HG02763 (cell line): ENCODE data around the gene SDHA.

Source experiments
- ATAC-seq: cut with Tn5 transposase; IDR thresholded peaks from one replicate; pipeline ENCODE4 v1.9.1; 2021; ENCODE audit warnings: mild to moderate bottlenecking, moderate library complexity; ENCODE audit not compliant: unreplicated experiment

Gene SDHA

DNA sequence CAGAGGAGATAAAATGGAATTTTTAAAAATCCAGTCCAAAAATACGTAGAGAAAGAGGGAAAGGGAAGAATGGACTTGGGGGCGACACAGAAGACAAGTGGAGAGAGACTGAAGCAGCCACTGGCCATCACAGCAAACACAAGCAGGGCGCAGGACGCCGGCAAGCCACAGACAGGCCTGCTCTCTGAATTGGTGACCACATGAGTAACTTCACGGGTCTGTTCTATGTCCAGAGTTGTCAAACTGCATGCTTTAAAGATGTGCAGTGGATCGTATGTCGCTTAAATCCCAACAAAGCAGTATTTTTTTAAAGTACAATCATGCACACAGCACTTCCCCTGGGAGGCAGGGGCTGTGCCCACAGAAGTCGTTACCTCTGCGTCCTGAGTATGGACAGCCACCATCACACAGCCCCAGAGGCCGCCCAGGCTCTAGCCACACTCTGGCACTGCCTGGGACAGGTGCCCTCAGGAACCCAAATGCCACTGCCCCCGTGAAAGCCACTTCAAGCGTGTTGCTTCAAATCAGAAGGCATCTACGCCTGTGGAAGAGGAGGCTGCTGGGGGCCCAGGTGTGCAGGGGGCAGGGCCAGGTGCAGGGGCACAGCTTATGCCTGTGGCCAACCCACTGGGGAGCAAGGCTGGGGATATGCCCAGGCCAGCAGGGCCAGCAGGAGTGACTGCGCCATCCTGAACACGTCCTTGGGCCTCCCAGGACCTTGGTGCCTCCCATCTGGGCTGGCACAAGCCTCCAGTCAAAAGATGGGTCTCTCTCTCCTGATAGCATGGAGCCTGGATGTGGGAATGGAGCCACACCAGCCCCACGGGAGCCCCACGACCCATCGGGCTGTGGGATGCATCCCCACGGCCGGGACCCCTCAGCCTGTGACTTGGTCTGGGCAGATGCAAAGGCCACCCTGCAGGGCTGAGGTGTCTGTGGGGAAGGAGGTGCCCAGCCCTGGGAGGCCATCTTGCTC is 32.7 kb upstream of the SDHA start:
- ATAC-seq: no peak

DNA sequence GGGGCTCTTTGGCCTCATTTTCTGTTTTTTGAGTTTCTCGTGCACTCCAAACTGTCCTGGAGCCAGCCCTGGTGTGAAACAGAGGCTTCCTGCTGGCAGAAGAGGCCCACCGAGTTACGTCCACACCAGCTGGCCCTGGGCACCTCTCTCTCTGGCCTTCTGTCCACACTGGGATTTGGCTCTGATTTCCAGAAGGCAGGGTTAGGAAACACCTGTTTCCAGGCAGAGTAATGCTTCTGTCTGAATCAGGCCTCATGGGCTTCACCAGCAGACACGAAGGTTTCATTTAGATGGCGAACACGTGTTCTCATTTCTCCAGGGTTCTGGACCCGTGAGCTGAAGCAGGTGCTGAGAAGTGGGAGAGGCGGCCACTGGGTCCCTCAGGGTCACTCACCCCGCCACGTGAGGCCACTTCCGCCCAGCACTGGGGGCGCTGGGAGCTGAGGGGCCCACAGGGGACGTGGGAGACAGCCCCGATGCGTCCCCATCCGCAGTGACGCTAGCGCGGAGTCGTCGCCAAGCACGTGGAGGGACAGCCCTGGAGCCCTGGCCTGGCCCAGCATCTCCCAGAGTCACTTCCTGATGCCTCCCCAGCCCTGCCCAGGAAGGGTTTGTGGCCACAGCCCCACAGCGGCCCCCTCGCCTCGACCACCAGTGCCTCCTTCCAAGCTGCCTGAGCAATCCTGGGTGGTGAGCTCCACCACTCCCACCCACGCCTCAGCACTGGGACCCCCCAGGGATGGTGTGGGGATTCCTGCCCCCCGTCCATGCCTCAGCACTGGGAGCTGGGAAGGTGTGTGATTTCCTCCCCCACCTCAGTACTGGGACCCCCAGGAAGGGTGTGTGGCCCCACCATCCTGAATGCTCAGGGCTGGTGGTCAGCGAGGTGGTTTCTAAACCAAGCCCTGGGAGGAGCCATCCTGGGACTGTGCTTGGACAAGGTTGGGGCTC is 31.8 kb upstream of the SDHA start:
- ATAC-seq: no peak

DNA sequence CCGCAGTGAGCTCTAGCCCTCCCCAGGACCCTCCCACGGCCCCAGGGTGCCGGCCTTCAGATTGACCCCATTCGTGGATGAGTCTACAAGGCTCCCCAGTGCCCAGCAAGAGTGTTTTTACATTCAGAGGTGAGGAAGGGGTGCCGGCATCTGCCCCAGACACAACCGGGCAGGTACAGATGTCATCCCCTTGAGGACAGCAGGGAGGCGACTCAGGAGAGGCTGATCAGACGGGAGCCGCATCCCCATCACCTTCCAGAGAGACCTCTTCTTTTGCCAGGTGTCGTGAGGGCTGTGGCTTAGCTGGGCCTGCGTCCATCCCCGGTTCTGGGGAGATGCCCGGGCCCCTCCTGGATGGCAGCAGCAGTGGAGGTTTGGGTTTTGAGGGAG is 31.1 kb upstream of the SDHA start:
- ATAC-seq: no peak

DNA sequence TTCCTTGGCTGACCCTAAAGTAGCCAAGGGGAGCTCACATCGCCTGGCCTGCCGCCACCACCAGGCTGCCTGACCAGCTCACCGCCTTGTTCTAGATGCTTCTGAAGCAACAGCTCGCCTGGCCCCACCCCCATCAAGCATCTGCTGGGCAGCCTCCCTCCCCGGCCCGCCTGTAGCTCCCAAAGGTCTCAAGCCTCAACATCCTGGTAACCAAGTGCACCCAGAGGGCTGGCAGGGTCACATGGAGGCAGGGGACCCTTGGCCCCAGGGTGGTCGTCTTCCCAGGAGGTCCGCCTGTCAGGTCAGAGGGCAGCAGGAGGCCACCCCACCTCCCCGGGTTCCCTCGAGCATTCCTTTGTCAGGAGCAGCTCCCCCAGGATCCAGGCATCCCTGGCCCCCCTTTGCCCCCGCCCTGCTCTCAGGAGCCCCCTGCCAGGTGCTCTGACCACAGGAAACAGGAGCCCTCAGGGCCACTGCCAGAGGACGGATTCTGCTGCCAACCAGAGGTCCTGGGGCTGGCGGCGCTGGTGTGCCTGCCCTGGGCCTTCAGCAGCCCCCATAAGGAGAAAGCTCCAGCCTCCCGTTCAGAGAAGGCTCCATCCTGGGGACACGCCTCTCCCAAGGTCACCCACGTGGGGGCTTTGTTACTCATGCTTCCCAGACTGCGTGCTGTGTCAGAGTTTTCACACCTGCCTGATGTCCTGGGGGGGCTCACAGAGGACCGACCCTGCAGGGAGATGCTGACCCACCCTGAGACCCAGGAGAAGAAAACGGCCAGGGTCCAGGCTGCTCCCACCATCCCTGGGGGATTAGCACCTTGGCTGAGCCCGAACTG is 30.3 kb upstream of the SDHA start:
- ATAC-seq: no peak

- peak; percentile 69 for ATAC-seq
These were observed 29.3 kb upstream of the SDHA start for GRCh38 chr5:188488-189481.

DNA sequence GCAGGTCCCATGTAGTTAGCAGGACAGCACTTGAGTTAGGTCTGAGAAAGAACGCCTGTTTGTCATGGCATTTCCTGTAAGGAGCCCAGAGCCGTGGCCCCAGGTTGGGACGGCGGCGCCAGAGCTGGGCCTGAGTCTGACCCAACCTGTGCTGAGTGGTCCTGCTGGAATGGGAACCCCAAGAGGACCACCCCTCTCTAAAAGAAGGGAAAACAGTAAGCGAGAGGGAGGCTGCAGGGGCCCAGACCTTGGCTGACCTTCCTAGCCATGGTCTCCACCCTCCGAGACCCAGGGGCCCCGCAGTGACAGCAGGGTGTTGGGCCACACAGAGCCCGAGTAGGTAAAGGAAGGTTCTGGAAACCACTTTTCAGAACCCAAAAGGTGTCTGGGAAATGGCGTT is 28.6 kb upstream of the SDHA start:
- ATAC-seq: no peak

DNA sequence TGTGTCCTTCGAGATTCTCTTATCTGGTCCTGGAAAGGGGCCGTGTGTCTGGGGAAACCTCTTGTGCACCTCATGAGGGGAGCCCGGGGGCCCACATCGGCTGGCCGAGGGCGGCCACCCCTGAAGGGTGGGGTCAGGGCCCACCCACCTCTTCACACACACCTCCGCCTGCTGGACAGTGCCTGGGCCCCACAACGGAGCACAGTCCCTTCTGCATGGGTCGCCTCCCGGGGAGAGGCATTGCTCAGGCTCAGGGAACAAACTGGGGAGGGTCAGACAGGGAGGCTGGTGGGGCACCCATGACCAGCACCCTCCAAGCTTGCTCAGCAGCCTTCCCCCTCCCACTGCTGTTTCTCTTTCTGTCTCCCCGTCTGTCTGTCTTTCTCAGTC is 28.1 kb upstream of the SDHA start:
- no peak for ATAC-seq

- ATAC-seq: no peak
These were observed 27.6 kb upstream of the SDHA start for GRCh38 chr5:190366-191035.

- ATAC-seq: no peak
These were observed 26.8 kb upstream of the SDHA start, which contains the start of gene LRRC14B for GRCh38 chr5:191036-191948. LRRC14B (plus strand) TSS chr5:191495; CDS start chr5:191539, 44 bp downstream.

DNA sequence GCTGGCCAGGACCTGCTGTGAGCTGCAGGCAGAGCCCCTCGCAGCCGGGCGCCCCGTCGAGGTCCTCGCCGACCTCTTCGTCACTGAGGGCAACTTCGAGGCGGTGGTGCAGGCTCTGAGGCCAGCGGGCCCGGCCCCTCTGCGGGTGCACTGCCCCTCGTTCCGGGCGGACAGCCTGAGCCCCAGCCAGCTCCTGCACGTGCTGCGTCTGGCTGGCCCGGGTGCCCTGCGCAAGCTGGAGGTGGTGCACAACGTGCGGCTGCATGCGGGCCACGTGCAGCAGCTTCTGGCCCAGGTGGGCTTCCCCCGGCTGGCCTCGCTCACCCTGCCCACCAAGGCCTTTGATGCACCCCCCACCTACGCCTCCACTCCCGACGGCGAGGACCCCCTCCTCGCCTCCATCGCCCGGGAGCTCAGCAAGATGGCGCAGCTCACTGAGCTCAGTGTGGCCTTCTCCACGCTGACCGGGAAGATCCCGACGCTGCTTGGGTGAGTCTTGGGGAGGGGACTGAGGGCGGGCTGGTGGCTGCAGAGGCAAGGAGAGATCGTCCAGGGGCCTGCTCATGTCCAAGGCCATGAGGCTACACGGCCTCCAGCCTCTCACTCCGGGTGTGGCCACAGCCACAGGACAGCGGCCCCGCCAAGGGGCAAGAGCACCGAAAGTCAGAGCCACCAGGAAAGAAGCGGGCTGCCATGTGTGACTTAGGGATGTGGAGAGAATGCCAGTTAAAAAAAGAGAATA is 26.0 kb upstream of the SDHA start:
- ATAC-seq: no peak

DNA sequence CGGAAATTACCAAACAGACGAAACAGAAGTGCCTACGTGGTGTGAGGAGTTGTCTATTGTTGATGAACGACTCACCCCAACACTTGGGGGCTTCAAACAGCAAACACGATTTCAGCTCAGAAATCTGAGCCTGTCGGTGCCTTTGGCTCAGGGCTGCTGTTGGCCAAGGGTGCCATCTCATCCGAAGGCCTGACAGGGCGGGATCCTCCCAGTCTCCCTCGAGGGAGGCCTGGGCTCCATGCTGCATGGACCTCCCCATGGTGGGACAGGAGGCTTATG is 25.5 kb upstream of the SDHA start:
- ATAC-seq: no peak

DNA sequence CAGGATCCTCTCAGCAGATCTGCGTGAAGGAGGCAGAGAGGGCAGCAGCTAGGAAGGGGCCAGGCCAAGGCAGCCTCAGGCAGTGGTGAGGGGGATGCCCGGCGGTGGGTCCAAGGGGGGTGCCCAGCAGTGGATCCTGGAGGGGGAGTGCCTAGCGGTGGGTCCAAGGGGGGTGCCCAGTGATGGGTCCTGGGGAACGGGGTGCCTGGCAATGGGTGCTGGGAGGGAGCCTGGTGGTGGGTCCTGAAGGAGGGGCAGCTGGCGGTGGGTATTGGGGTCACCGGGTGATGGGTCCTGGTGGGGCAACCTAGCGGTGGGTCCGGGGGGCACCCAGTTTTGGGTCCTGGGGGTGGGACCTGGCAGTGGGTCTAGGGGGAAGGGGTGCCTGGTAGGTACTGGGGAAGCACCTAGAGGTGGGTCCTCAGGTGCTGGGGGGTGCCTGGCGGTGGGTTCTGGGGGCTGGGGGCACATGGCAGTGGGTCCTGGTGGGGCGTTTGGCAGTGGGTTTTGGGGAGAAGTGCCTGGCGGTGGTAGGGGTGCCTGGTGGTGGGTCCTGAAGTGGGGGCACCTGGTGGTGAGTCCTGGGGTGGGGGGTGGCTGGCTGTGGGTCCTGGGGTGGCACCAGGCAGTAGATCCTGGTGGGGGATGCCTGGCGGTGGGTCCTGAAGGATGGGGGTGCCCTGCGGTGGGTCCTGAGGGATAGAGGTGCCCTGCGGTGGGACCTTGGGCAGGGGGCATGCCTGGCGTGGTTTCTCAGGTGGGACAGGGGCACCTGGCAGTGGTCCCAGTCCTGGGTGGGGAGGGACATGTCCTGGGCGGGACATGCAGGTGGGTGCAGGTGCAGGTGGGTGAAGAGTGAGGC is 24.9 kb upstream of the SDHA start:
- ATAC-seq: no peak

- ATAC-seq: no peak
These were observed 24.0 kb upstream of the SDHA start for GRCh38 chr5:194102-194501.

- ATAC-seq: no peak
These were observed 23.4 kb upstream of the SDHA start for GRCh38 chr5:194603-195209.

GRCh38 chr5:195401-196160 is 22.5 kb upstream of the SDHA start:
- ATAC-seq: no peak
